ENCODE measurements around the gene ELFN1.

The ELFN1 gene

DNA sequence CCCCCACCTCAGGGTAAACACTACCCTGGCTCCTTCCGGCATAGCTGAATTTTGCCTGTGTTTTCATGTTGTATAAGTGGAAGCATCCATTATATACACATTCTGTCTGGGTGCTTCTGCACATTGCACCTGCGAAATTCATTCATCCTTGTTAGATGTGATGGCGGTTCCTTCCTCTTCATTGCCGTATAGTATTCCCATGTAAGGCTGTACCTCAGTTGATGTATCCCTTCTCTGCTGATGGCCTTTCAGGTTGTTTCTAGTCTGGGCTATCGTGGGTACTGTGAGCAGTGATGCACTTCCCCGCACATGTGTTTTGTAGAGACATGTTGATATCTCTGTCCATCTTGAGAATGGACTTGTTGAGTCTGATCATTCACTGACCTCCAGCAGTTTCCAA lies 28.9 kb downstream of the ELFN1 start:
- Mint-ChIP-seq H3K4me1 (peaks cover 9% of the 10 kb centered on the region), H3K27me3 (peaks cover 25% of the 10 kb centered on the region), H3K36me3 (no peaks in the 10 kb centered on the region), H3K4me3 (no peak overlapping the region), H3K9me3 (peaks cover 6% of the 10 kb centered on the region), H3K27ac (no peak overlapping the region)
- no peak for DNase-seq
- CTCF ChIA-PET: no interaction called here

DNA sequence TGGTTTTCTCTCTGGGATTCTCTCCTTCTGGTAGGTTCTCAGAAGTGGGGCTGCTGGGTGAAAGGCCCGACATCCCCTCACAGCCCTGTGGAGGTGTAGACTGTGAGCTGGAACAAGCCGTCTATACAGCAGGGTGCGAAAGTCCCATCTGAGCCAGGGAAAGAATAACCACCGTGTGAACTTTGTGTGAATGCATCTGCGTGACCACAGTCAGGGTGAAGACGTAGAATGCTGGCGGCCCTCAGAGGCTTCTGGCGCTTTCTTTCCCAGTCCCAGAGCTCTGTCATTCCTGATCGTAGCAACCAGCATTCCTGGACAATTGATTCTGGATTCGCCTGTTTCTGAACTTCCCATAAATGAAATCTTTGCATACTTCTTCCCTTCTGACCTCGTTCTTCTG lies 30.0 kb downstream of the ELFN1 start:
- Mint-ChIP-seq H3K4me3 (no peak overlapping the region), H3K4me1 (peaks cover 9% of the 10 kb centered on the region), H3K36me3 (no peaks in the 10 kb centered on the region), H3K27me3 (peaks cover 25% of the 10 kb centered on the region), H3K27ac (no peak overlapping the region), H3K9me3 (peaks cover 6% of the 10 kb centered on the region)
- CTCF ChIA-PET: no interaction called here
- peak; percentile 11 for DNase-seq

DNA sequence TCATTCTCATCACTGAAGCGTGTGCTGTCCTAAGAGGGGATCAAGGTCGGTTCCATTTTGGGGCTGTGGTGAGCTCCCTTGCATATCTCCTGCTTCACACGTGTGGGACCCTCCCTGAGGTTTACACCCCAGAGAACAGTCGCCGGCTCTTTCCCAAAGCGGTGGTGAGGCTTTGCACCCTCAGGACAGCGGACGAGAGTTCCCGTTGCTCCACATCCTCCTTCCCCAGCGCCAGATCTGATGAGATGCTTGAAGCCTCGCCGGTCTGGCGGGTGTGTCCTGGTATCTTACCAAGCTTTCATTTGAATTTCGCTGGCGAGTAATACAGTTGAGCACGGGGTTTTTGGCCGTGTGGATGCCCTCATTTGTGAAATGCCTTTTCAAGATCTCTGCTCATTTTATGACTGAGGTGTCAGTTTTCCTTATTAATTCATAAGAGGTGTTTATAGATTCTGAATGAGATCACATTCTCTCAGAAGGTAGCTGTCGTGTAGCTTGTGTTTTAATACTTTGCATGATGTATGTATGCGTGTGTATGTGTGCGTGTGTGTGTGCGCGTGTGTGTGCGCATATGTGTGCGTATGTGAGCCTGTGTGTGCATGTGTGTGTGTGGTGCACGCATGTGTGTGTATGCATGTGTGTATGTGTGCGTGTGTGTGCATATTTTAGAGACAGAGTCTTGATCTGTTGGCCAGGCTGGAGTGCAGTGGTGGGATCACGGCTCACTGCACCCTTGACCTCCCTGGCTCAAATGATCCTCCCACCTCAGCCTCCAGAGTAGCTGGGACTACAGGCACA lies 30.7 kb downstream of the ELFN1 start:
- Mint-ChIP-seq H3K4me1 (peaks cover 9% of the 10 kb centered on the region), H3K9me3 (peaks cover 6% of the 10 kb centered on the region), H3K27me3 (peaks cover 25% of the 10 kb centered on the region), H3K36me3 (no peaks in the 10 kb centered on the region), H3K27ac (no peak overlapping the region), H3K4me3 (no peak overlapping the region)
- CTCF ChIA-PET: no interaction called here
- peak; percentile 17 for DNase-seq

DNA sequence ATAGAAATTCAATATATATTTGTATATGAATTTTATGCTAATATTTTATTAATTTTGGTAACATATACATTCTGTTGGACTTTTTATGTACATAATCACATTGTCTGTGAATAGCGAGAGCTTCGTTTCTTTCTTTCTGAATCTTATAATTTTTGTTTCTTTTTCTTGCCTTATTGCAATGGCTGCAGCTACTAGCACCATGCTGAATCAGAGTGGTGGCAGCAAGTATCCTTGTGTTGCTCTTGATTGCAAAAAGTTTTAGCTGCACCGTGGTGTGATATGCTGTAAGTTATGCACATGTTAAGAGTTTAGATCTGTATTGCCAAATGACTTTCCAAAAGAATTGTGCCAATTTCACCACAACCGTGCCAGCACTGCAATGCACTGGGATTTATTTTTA lies 32.6 kb downstream of the ELFN1 start:
- H3K4me3 Mint-ChIP-seq: no peak overlapping the region
- no peak for DNase-seq
- H3K27ac Mint-ChIP-seq: no peak overlapping the region
- H3K4me1 Mint-ChIP-seq: peaks cover 6% of the 10 kb centered on the region
- H3K9me3 Mint-ChIP-seq: peaks cover 6% of the 10 kb centered on the region
- H3K36me3 Mint-ChIP-seq: no peaks in the 10 kb centered on the region
- H3K27me3 Mint-ChIP-seq: peaks cover 19% of the 10 kb centered on the region
- CTCF ChIA-PET: no interaction called here

DNA sequence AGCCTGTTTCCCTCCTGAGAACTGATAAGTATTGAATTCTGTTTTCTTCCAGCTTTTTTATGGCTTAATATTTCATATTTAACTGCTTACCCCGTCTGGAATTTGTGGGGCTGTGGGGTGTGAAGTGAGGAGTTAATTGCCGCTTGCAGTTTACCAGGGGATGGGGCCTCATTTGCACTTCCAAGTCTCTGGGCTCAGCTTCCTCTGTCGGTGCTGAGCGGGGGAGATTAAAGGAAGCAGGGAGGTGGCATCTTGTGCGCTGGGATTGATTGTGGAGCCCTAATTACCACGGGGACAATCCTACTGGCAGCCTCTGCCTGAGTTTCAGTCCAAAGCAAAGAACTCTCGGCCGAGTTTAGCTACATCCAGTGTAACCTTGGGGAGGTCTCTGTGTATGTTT lies 33.4 kb downstream of the ELFN1 start:
- no peak overlapping the region for H3K27ac Mint-ChIP-seq
- peaks cover 12% of the 10 kb centered on the region for H3K27me3 Mint-ChIP-seq
- peak; percentile 8 for DNase-seq
- H3K9me3 Mint-ChIP-seq: peaks cover 6% of the 10 kb centered on the region
- H3K4me3 Mint-ChIP-seq: no peak overlapping the region
- CTCF ChIA-PET: no interaction called here
- no peaks in the 10 kb centered on the region for H3K36me3 Mint-ChIP-seq
- H3K4me1 Mint-ChIP-seq: no peaks in the 10 kb centered on the region

DNA sequence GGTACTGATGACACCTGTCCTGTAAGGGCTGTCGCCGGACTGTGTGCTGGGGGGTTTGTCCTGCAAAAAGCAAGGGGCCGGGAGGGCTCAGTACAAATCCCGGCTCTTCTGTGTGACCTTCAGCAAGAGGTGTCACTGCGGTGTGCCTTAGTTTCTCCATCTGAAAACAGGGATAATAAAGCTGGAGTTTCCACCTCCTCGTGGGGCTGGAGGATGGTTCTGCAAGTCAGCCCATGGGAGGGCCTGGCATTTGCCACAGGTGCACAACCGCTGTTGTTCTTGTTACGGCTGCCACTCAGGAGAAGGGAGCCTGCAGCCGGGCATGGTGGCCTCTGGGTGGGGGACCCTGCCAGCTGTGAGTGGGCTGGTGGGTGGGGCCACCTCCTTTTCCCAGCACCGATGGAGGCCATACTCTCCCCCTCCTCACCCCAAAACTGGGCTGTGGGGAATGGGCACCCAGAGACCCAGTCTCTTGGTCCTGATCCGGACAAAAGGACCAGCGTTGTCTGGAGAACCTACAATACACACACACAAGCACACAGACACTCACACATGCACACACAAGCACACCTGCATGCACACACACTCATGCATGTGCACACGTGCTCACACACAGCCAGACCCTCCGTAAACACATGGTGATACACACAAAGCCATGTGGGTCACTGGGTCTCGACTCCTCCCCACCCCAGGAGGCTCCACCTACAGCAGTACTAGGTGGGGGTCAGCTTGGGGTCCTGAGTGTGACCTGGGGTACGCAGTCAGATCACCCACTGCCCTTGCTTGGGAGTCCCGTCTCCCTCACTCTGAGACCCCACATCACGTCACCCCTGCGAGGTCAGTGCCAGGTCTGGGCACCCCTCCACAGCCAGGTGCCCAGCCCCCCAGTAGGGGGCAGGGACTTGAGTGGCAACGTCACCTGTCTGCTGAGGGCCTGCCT lies 34.1 kb downstream of the ELFN1 start:
- CTCF ChIA-PET: no interaction called here
- peaks cover 6% of the 10 kb centered on the region for H3K9me3 Mint-ChIP-seq
- peaks cover 12% of the 10 kb centered on the region for H3K27me3 Mint-ChIP-seq
- H3K4me3 Mint-ChIP-seq: no peak overlapping the region
- peak; percentile 9 for DNase-seq
- no peak overlapping the region for H3K27ac Mint-ChIP-seq
- no peaks in the 10 kb centered on the region for H3K4me1 Mint-ChIP-seq
- H3K36me3 Mint-ChIP-seq: no peaks in the 10 kb centered on the region

DNA sequence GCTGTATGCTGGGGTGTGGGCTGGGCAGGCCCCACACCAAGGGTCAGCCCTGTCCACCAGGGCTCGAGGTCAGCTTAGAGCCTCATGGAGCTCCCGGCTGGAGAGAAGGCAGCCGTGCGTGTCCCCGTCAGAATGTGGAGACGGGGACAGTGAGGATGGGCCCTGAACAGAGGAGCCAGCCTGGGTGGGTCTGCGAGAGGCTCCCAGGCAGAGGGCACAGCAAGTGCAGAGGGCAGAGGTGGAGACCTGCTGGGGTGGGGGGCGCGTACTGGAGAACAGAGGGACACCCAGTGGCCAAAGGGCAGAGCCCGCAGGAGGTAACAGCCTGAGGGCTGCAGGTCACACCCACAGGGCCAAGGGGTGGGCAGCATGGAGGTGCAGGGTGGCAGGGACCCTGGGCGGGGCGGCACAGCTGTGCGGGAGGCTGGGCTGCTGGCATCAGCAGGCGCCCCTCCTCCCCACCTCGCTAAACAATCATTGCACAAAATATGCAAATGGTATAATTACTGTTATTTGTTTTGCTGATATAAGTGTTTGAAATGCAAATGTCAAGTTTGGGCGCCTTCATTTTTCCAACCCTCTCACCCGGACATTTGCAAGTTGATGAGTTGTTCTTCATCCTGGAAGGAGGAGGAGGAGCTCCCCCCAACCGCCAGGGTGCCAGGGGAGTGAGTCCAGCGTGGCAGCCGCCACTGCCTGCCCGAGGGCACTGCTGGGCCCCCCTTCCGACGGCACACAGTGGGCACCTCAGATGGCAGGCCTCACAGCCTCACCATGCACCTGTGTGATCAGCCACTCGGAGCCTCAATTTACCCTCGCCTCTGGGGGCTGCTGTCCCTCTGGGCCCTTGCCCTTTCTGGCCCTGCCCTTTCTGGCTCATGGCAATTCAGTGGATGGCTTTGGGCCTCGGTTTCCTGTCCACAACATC lies 35.0 kb downstream of the ELFN1 start:
- peak; percentile 9 for DNase-seq
- Mint-ChIP-seq H3K36me3 (no peaks in the 10 kb centered on the region), H3K4me3 (no peak overlapping the region), H3K27ac (no peak overlapping the region), H3K4me1 (no peaks in the 10 kb centered on the region), H3K9me3 (peaks cover 13% of the 10 kb centered on the region), H3K27me3 (peaks cover 10% of the 10 kb centered on the region)
- CTCF ChIA-PET: no interaction called here

DNA sequence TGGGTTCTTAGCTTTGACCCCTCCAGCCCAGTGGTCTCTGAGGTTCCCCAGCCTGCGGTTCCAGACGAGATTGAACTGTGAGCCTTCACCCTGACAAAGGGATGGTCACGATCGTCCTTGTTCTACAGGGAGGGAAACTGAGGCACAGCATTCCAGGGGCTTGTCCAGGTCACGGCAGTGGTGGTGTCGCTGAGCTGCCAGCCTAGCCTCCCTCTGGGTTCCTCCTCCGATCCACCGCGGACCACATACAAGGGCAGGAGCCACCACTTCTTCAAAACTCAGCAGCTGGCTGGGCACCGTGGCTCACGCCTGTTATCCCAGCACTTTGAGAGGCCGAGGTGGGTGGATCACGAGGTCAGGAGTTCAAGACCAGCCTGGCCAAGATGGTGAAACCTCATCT lies 35.8 kb downstream of the ELFN1 start:
- H3K27ac Mint-ChIP-seq: no peak overlapping the region
- CTCF ChIA-PET: no interaction called here

DNA sequence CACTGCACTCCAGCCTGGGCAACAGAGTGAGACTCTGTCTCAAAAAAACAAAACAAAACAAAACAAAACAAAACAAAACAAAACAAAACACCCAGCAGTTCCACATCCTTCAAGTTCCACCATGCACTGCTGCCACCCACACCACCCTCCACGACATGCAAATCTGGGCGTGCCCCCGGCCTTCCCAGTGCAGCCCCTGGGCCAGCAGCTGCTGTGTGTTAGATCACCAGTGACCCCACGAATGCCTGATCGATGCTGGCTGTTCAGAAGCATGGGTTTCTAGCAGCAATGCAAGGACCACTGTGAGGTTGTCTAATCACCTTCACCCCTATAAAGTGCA lies 36.3 kb downstream of the ELFN1 start:
- H3K4me1 Mint-ChIP-seq: no peaks in the 10 kb centered on the region
- H3K27ac Mint-ChIP-seq: no peak overlapping the region
- H3K36me3 Mint-ChIP-seq: no peaks in the 10 kb centered on the region
- peaks cover 17% of the 10 kb centered on the region for H3K9me3 Mint-ChIP-seq
- peak; percentile 13 for DNase-seq
- H3K27me3 Mint-ChIP-seq: peaks cover 4% of the 10 kb centered on the region
- no peak overlapping the region for H3K4me3 Mint-ChIP-seq
- CTCF ChIA-PET: no interaction called here

More for the DNA sequence above, 35.8 kb downstream of the ELFN1 start:
- peak; percentile 8 for DNase-seq
- Mint-ChIP-seq H3K4me1 (no peaks in the 10 kb centered on the region), H3K4me3 (no peak overlapping the region), H3K36me3 (no peaks in the 10 kb centered on the region), H3K9me3 (peaks cover 17% of the 10 kb centered on the region), H3K27me3 (peaks cover 4% of the 10 kb centered on the region)

DNA sequence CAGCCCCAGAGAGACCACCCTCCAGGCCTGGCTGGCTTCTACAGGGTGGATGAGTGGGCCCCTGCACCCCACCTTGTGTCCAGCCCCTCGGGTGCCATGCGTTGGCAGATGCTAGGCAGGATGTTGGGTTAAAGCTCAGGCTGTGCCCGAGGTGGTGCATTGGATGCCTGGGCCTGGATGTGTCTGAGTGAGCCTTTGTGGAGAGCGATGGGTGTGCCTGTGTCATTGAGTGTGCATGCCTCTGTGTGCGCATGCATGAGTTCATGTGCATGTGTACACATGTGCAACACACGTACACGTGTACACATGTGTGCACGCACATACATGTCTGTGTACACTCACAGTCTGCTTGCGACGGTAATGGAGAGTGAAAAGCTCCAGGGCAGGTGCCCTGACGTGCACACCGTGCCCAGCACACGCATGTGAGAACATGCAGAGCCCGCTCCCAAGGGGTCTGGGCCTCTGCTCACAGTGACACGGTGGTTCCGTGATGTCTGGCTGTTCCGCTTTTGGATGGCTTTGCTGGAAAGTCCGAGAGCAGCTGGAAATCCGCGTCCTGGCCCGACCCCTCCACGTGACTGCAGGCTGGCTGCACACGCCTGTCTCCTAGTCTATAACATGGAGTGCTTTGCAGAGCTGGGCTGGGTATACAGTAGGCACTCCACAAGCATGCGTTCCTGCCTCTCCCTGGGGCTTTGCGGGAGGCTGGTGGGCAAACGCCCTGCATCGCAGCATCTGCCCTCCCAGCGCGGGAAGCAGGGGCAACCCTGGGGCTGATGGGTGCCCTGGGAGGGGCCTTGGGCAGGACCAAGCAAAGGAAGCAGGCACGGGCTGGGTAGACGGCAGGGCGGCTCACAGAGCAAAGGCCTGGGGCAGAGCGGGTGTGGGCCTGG lies 36.9 kb downstream of the ELFN1 start:
- CTCF ChIA-PET: no interaction called here
- Mint-ChIP-seq H3K4me3 (no peak overlapping the region), H3K36me3 (no peaks in the 10 kb centered on the region), H3K4me1 (no peaks in the 10 kb centered on the region), H3K9me3 (peaks cover 17% of the 10 kb centered on the region), H3K27ac (no peak overlapping the region), H3K27me3 (peaks cover 4% of the 10 kb centered on the region)
- peak; percentile 6 for DNase-seq

DNA sequence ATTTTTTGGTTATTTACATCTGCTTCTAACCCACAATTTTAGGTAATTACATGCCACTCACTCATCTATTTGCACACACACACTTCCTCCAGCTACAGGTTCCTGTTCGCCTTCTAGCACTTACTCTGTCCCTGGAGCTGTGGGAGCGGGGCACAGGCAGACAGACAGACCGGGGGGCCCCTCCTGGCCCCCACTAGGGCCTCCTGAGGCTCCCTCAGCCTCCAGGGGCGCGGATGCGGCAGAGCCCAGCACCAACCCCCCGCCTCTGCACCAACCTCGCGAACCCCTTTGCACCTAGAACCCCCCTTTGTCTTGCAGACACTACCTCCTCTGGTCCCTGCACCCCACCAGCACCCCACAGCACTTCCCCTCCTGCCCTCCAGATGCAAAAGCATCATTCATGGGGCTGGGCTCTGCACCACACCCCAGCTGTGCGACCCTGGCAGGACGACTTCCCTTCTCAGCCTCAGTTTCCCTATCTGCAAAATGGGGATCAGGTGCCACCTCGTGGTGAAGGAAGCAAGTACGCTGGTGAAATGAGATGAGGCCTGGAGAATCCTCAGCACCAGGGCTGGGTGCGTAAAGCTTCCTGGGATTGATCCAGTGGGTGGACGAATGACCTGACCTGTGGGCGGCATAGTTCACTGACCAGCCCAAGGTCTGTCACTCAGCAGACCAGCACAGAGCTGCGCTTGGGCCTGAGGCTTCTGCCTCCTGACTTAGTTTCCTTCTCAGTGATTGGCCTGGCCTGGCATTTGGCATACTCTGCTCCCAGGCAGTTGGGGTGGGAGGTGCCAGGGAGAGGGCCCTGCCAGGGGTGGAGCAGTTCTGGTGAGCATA lies 37.9 kb downstream of the ELFN1 start:
- Mint-ChIP-seq H3K4me1 (no peaks in the 10 kb centered on the region), H3K4me3 (no peak overlapping the region), H3K27ac (no peak overlapping the region), H3K9me3 (peaks cover 13% of the 10 kb centered on the region), H3K27me3 (peaks cover 6% of the 10 kb centered on the region), H3K36me3 (no peaks in the 10 kb centered on the region)
- CTCF ChIA-PET: no interaction called here
- peak; percentile 16 for DNase-seq

DNA sequence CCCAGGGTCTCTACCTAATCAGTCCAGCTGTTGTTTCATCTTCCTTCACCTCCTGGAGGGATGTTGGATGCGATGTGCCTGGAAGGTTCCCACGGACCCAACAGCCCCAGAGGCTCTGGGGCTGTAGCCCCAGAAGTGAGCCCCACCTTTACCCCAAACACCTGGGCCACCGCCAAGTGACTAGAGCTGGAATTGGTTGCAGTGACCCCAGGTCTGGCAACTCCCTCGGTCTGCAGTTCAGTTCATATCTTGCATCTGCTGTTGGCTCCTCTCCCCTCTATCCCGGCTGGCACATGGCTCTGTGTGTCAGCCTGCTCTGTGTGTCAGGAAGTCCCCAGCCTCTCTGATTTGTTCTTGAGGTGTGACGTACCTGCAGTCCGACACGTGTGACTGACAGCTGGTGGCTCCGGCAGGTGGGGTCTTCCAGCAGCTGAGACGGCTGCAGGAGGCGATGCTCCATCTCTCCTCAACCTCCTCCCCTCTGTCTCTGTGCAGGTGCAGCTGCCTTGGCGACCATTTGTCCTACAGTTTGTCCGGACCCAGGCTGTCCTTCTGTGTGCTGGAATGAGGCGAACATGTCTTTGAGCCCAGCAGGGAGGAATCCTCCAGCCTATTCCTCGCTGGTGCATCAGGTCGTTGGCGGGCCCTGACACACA lies 38.6 kb downstream of the ELFN1 start:
- Mint-ChIP-seq H3K27ac (no peak overlapping the region), H3K36me3 (no peaks in the 10 kb centered on the region), H3K4me3 (no peak overlapping the region), H3K4me1 (no peaks in the 10 kb centered on the region), H3K27me3 (peaks cover 5% of the 10 kb centered on the region), H3K9me3 (peaks cover 11% of the 10 kb centered on the region)
- DNase-seq: peak; percentile 17
- CTCF ChIA-PET: no interaction called here
